ENCODE data around the gene RAX2. TPM values are rescaled to one million over a fixed set of nuclear protein-coding genes. Genes with fewer than 3 reads are reported as not detected.

Gene RAX2
- total RNA-seq, 2 donors from 2014 or later, result not detected

DNA sequence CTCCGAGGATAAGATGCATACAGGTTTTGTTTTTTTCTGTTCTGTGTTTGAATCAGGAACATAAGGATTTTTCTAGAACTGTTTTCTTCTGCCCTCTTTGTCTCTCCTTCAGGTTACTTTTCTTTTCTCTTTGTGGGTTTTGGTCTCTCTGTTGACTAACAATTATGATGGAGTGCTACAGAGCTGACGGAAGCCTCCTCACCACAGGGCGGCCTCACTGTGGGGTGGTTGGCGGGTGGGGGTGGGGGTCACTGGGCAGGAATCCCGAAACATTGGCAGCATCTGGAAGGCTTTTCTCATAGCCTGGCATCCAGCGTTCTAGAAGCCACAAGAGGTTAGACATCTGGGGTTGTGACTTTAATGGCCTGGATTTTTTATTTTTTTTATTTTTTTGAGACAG, 26.1 kb upstream of the RAX2 start:
- H3K4me3 ChIP-seq, result no peak overlapping the region
- no peak overlapping the region for H3K27ac ChIP-seq
- DNase-seq (ENCODE audit: low spot score), result no peak
- peaks cover 0 to 6% of the 10 kb centered on the region in 2 donors for H3K27me3 ChIP-seq
- H3K4me1 ChIP-seq, result peaks cover 0 to 11% of the 10 kb centered on the region in 2 donors
- TF ChIP-seq, protein P1, sequence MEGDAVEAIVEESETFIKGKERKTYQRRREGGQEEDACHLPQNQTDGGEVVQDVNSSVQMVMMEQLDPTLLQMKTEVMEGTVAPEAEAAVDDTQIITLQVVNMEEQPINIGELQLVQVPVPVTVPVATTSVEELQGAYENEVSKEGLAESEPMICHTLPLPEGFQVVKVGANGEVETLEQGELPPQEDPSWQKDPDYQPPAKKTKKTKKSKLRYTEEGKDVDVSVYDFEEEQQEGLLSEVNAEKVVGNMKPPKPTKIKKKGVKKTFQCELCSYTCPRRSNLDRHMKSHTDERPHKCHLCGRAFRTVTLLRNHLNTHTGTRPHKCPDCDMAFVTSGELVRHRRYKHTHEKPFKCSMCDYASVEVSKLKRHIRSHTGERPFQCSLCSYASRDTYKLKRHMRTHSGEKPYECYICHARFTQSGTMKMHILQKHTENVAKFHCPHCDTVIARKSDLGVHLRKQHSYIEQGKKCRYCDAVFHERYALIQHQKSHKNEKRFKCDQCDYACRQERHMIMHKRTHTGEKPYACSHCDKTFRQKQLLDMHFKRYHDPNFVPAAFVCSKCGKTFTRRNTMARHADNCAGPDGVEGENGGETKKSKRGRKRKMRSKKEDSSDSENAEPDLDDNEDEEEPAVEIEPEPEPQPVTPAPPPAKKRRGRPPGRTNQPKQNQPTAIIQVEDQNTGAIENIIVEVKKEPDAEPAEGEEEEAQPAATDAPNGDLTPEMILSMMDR (IDR thresholded peaks at IDR 0.05), result no peak
- peaks cover 0 to 12% of the 10 kb centered on the region in 2 donors for H3K9me3 ChIP-seq
- no peaks in the 10 kb centered on the region for H3K36me3 ChIP-seq

DNA sequence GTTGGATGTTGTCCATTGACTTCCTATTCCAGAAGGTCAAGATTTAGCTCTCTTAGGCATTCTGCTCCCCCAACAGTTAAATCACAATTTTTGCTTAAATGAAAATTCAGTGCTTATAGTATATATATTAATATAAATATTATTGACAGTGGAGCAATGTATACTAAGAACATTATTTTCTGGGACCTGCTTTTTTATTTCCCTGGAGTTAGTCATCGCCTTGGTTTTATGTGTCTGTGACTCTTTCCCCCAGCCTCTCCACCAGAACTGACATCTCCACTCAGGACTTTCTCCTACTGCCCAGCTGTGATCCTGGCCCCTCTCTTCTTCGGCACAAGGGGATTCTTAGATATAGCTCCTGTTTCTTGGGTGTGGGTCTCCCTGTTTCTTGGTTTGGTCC, 24.3 kb upstream of the RAX2 start:
- Histone ChIP-seq H3K4me1 (peaks cover 0 to 3% of the 10 kb centered on the region in 2 donors), H3K36me3 (no peaks in the 10 kb centered on the region), H3K9me3 (peaks cover 0 to 12% of the 10 kb centered on the region in 2 donors), H3K27me3 (no peaks in the 10 kb centered on the region), H3K27ac (no peak overlapping the region), H3K4me3 (no peak overlapping the region)
- TF ChIP-seq, protein P1 (IDR thresholded peaks at IDR 0.05), result no peak
- no peak for DNase-seq (ENCODE audit: low spot score)

DNA sequence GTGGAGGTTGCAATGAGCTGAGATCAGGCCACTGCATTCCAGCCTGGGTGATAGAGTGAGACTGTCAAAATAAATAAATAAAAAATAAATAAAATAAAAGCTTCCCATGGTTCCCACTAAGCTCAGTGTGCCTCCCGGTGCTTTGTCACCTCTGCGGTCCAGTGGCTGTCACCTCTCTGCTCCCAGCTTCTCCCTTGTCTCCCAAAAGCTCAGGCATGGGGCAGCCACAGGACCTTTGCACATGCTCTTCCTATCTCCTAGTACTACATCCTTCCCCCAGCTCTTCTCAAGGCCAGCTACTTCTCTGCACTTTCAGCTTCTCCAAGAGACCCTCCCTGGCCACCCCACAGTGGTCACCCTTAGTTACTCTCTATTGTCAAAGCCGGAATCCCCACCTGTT, 21.8 kb upstream of the RAX2 start:
- no peaks in the 10 kb centered on the region for H3K36me3 ChIP-seq
- no peak overlapping the region for H3K27ac ChIP-seq
- TF ChIP-seq, protein P1 (IDR thresholded peaks at IDR 0.05), result no peak
- peaks cover 0 to 21% of the 10 kb centered on the region in 2 donors for H3K9me3 ChIP-seq
- no peaks in the 10 kb centered on the region for H3K4me1 ChIP-seq
- H3K4me3 ChIP-seq, result no peak overlapping the region
- no peak for DNase-seq (ENCODE audit: low spot score)
- no peaks in the 10 kb centered on the region for H3K27me3 ChIP-seq

DNA sequence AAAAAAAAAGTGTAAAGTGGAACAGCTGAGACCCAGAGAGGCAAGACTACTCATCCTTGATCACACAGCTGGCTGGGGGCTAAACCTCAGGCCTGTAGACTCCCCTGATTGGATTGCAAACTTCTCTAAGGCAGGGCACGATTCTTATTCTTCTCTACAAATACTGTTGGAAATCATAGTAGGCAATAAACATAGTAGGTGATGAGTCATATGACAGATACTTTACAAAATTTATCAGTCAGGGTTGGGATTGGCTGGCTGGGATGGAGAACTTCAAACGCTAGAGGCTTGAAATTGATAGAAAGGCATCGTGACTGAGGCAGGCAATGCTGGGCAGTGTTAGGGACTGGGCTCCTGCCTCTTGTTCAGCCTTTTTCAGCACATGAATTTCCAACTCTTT, 20.1 kb upstream of the RAX2 start:
- no peaks in the 10 kb centered on the region for H3K4me1 ChIP-seq
- H3K27ac ChIP-seq, result no peak overlapping the region
- peaks cover 0 to 21% of the 10 kb centered on the region in 2 donors for H3K9me3 ChIP-seq
- TF ChIP-seq, protein P1 (IDR thresholded peaks at IDR 0.05), result no peak
- H3K27me3 ChIP-seq, result no peaks in the 10 kb centered on the region
- no peaks in the 10 kb centered on the region for H3K36me3 ChIP-seq
- no peak for DNase-seq (ENCODE audit: low spot score)
- H3K4me3 ChIP-seq, result no peak overlapping the region

DNA sequence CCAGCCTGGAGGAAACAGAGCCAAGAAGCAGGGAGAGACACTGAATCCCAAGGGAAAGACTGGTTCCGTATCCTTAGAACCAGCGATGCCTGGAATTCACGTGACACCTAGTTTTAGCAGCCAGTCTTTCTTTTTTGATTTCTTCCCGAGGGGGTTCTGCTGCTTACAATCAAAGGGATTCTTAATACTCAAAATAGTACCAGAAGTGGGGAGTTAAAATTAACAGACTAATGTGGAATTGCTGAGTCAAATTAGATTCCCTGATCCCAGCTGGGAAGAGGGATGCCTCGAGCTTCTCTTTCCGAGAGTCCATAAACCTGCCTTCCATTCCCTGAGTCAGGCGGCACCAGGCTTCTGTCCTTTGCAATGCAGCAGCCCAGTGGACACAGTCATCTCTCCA, 18.9 kb upstream of the RAX2 start:
- Histone ChIP-seq H3K27ac (no peak overlapping the region), H3K9me3 (peaks cover 0 to 10% of the 10 kb centered on the region in 2 donors), H3K27me3 (no peaks in the 10 kb centered on the region), H3K4me3 (no peak overlapping the region), H3K4me1 (peaks cover 0 to 2% of the 10 kb centered on the region in 2 donors), H3K36me3 (no peaks in the 10 kb centered on the region)
- TF ChIP-seq, protein P1 (IDR thresholded peaks at IDR 0.05), result no peak
- no peak for DNase-seq (ENCODE audit: low spot score)

DNA sequence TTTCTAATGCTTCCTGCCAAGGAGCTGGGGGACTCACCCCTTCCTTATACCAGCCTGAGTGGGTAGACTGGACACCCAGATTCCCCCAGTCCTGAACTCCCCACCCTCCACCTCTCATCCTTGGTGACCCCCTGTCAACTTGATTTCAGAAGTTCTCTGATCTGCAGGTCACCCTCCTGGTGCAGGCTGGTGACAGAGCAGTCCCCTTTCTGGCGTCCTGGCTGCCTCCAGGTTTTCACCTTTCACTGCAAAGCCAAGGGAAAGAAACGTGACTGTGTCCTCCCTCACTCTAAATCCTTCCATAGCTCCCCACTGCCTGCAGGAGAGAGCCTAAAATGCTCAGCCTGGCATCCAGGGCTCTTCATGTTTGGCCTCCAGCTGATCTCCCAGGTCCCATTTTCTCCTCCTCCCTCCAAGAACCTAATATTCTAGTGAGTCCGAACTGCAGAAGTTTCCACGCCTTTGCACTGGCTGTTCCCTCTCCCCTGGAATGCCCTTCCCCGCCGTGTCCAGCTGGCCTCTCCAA, 18.2 kb upstream of the RAX2 start:
- Histone ChIP-seq H3K4me3 (no peak overlapping the region), H3K4me1 (peaks cover 0 to 8% of the 10 kb centered on the region in 2 donors), H3K9me3 (peaks cover 0 to 8% of the 10 kb centered on the region in 2 donors), H3K27me3 (no peaks in the 10 kb centered on the region), H3K27ac (no peak overlapping the region), H3K36me3 (no peaks in the 10 kb centered on the region)
- no peak for DNase-seq (ENCODE audit: low spot score)
- TF ChIP-seq, protein P1 (IDR thresholded peaks at IDR 0.05), result no peak

All from right atrium auricular region (tissue), 2 donors.